Measurements from ENCODE around the gene EDEM3.
A peak's percentile ranks its signal among the peaks of the same experiment; 100 is the strongest.
"Not testable (repeated sequence)": the region's sequence is repeated elsewhere in the genome, so short reads cannot be mapped to it uniquely, and the experiment has no call there.

The EDEM3 gene, protein sequence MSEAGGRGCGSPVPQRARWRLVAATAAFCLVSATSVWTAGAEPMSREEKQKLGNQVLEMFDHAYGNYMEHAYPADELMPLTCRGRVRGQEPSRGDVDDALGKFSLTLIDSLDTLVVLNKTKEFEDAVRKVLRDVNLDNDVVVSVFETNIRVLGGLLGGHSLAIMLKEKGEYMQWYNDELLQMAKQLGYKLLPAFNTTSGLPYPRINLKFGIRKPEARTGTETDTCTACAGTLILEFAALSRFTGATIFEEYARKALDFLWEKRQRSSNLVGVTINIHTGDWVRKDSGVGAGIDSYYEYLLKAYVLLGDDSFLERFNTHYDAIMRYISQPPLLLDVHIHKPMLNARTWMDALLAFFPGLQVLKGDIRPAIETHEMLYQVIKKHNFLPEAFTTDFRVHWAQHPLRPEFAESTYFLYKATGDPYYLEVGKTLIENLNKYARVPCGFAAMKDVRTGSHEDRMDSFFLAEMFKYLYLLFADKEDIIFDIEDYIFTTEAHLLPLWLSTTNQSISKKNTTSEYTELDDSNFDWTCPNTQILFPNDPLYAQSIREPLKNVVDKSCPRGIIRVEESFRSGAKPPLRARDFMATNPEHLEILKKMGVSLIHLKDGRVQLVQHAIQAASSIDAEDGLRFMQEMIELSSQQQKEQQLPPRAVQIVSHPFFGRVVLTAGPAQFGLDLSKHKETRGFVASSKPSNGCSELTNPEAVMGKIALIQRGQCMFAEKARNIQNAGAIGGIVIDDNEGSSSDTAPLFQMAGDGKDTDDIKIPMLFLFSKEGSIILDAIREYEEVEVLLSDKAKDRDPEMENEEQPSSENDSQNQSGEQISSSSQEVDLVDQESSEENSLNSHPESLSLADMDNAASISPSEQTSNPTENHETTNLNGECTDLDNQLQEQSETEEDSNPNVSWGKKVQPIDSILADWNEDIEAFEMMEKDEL

DNA sequence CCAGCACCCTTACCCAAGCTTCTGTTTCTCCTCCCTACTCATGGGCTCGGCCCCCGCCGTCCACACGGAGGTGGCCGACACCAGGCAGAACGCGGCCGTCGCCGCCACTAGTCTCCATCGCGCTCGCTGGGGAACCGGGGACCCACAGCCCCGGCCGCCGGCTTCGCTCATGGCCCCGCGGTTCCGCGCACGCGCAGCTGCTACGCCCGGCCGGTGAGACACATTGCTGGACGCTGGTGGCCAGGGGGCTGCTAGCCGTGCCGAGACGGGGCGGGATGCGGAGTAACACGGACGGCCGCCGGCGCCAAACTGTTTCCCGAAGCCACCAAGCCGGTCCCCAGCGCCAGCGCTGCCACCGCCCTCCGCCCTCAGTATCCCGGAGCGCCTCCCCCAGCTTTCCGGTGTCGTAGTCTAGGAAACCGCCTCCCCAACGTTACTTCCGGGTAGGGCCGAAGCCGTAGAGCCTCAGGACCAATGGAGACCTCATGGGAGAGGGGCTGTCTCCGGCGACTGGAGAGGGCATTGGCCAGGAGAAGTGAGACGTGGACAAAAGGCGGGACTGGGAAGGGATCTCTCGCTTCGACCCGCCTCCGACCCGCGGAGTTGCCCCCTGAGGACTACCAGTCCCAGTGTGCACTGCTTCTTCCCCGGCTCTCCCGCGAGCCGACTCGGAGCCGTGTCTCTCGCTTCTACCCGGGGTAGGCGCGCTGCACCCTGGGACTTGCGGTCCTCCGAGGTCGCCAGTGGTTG, at the start of gene EDEM3:
Gene EDEM3 (minus strand): TSS at position 383 of the 750 bp plus-strand sequence. CDS start 212 bp downstream, at position 171.
- peak; percentile 99 for DNase-seq (ENCODE audit: low spot score)

DNA sequence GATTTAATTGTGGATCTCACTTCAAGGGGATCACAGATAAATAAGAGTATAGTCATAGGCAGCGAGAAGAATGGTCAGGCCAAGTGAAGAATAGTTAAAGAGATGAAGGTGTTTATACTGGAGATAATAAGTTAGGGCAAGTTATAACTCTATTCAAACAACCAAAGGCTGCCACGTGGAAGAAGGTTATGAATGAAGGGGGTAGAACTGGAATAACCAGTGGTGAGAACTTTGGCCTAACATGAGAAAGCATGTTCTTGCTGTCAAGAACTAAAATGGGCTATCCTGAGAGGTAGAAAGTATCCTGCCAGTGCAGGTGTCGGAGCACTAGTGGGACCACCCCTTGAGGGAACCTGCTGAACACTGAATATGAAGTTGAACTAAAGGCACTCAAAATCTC, 49.6 kb upstream of the EDEM3 start:
- no peak for DNase-seq (ENCODE audit: low spot score)

- no peak for DNase-seq (ENCODE audit: low spot score)
Measured at GRCh38 chr1:184803180-184803492, 48.5 kb upstream of the EDEM3 start.

DNA sequence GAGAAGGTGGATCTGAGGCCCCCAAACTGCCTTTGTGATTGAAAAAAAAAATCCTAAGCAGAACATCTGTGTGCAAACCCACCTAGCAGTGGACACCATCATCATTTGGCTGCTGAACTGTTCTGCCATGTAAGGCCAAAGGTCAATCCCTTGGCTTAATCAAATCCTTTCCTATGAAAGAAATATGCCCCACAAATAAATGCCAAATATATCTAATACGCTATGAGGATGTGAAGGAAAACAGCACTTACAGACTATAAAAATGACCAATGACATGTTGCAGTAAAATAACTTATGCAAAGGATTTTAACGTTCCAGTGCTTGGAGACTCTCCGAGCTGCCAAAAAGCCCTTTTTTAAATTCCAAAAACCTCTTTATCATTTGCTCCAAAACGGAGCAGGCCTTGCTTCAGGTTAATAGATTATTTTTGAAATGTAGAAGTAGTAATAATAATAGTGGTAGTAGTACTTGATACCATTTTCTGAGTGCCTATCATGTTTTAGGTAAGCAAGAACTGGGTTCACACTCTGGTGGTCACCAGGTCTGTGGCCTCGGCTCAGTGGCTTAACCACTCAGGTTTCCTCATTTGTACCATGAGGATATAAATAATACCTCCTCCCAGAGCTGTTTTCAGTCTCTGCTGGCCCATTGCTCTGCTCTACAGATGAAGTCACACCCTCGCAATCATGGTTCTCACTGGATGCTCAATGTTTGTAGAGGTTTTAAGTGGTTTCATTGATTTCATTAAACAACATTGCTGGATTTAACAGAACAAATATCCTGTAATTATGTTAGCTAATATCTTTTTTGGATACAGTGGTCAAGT, 47.9 kb upstream of the EDEM3 start:
- DNase-seq (ENCODE audit: low spot score), result no peak

- DNase-seq (ENCODE audit: low spot score), result no peak
Measured at GRCh38 chr1:184801503-184801902, 46.8 kb upstream of the EDEM3 start.

DNA sequence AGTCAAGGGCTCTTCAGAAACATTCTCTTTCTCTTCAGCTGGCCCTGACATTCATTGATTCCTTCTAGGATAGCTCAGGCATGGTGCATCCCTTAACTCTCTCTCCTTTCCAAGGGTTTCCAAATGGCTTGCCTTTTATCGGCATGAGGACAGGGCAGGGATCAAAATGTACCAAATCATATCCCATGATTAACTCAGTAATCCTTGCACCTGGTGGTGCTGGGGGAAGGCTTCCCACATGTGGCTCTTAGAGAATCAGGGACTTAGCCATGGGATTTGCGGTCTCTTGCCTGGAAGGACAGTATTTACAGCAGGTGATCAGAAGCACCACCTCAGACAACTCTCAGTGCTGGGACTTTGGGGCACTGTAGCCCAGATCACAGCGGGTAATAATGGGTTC, 46.2 kb upstream of the EDEM3 start:
- no peak for DNase-seq (ENCODE audit: low spot score)

GRCh38 chr1:184793967-184794366, 39.3 kb upstream of the EDEM3 start:
- no peak for DNase-seq (ENCODE audit: low spot score)

DNA sequence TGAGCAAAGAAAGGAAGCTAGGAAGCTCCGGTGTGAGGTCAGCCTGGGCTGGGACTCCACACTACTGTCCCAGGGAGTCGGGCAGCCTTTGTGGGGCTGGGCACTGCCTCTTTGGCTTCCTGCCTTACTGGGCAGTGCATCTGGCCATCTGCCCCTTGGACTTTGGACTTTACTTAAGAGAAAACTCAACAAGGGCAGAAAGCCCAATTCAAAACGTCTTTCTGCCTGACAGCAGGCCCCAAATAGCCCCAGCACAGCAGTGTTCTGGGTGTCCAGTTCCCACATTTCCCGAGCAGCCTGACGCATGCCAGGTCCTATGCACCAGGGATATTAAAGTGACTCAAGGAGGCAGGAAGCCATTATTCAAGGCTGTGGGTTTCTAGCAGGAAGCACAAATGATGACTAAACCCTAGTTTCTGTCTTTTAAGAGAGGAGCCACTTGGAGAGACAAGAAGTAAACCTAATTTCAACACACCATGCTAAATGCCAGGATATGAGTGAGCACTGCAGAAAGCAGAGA, 37.9 kb upstream of the EDEM3 start:
- no peak for DNase-seq (ENCODE audit: low spot score)

DNA sequence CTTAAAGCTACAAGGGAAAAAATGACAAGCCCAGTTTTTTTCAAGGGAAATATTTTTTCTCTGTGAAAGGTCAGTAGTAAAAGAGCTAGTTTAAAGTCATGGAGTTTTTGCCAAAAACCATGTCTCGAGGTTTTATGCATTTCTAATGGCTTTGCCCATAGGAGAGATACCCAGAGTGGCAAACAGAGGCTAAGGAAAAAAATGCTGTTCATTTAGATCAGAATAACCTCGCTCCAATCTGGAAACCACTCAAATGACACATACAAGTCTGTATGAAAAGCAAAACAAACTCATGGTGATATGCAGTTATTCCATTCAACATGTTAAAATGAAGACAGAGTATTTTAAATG, 36.9 kb upstream of the EDEM3 start:
- DNase-seq (ENCODE audit: low spot score), result no peak

GRCh38 chr1:184790642-184791549, 36.2 kb upstream of the EDEM3 start:
- no peak for DNase-seq (ENCODE audit: low spot score)

DNA sequence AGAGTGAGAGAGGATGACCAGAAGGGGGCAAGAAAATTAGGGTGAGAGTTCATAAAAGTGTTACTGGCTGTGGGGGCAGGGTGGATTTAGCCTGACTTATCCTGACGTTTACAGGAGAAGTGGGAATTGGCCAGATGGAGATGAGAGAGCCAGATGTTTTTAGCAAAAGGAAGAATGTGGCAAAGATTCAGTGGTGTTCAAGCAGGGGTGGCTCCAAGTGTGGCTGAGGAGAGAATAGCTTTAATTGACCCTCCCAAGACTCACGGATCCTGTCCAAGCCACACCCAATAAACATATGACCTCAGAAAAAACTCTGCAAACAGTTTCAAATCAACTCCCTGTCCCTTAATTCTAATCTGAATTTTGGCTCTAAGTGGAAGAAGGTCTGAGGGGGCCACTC, 35.2 kb upstream of the EDEM3 start:
- no peak for DNase-seq (ENCODE audit: low spot score)

DNA sequence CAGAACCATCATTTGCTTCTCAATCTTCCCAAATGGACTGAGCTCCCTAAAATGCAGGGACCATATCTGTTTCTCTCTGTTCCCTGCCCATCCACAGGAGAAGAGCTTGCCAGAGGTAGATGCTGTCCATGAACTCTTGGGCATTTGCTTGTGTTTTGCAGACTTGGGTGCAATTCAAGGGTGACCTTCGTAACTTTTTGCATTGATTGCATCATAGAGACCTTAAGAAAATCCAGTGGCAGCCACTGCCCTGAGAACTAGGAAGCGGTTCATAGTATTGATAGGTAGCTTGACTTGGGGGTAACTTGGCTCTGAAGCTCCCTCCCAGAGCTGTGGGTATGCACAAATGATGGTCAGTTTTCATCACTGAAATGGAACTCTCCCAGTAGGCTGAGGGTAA, 34.3 kb upstream of the EDEM3 start:
- no peak for DNase-seq (ENCODE audit: low spot score)

- no peak for DNase-seq (ENCODE audit: low spot score)
Measured at GRCh38 chr1:184785529-184785928, 30.9 kb upstream of the EDEM3 start.

DNA sequence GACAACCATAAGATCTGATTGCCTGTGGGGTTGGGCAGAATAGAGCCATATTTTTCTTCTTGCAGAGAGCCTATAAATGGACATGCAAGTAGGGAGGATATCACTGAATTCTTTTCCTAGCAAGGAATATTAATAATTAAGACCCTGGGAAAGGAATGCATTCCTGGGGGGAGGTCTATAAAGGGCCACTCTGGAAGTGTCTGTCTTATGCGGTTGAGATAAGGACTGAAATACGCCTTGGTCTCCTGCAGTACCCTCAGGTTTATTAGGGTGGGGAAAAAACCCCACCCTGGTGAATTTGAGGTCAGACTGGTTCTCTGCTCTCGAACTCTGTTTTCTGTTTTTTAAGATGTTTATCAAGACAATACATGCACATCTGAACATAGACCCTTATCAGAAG, 29.1 kb upstream of the EDEM3 start:
- not testable (repeated sequence) for DNase-seq (ENCODE audit: low spot score)

GRCh38 chr1:184781941-184782340, 27.3 kb upstream of the EDEM3 start:
- DNase-seq (ENCODE audit: low spot score), result no peak

GRCh38 chr1:184775885-184776284, 21.2 kb upstream of the EDEM3 start:
- DNase-seq (ENCODE audit: low spot score), result no peak

- DNase-seq (ENCODE audit: low spot score), result no peak
Measured at GRCh38 chr1:184775329-184775728, 20.7 kb upstream of the EDEM3 start.

DNA sequence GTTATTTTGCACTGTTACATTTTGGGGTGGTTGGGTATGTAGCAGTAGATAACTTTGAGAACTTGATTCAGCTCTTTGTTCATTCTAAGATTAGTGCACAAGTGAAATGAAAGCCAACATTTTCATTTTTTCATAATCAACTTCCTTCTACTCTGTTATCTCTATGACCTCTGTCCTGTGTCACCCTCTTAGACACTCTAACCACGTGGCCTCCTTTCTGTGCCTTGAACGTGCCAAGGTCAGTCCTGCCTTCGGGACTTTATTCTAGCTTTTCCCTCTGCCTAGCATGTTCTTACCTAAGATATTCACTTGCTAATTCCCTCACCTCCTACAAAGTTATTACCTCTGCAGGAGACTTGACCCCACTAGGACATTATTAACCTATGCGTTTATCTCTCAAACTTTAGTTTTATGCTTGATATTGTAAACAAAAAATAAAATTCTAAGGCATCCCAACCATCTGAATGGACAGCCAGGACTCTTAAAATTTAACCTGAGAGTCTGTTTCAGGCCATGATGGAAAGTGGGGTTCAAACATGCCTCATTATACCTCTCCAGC, 19.2 kb upstream of the EDEM3 start:
- DNase-seq (ENCODE audit: low spot score), result no peak

GRCh38 chr1:184771190-184771691, 16.6 kb upstream of the EDEM3 start:
- DNase-seq (ENCODE audit: low spot score), result peak; percentile 89

All from NAMALWA (cell line).